ENCODE data around the gene DFFA.
"Not testable (repeated sequence)": the region's sequence is repeated elsewhere in the genome, so short reads cannot be mapped to it uniquely, and the experiment has no call there.

DFFA gene

DNA sequence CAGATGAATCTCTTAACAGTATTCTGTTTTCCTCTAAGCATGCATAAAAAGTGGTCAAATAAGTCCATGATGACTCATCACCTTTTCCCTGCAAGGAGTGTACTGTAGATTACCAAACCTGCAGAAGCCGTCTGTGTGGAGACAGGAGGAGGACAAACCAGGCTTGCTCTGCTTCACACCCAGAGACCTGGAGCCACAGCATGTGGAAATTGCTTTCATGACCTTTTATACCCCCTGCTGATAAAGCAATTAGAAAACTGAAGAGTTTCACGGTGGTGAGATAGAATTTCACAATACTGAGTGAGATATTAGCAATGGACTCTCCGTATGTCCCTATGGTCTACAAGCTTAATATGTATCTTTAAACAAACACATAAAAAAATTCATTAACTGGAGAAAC lies 13.1 kb downstream of the DFFA start:
- Mint-ChIP-seq H3K4me1 (no peaks in the 10 kb centered on the region), H3K27me3 (no peaks in the 10 kb centered on the region), H3K9me3 (no peaks in the 10 kb centered on the region), H3K27ac (no peak overlapping the region), H3K4me3 (no peak overlapping the region), H3K36me3 (peaks cover 18% of the 10 kb centered on the region)
- DNase-seq (ENCODE audit: low spot score in 2 of 2) (no peak), ATAC-seq (ENCODE audit: low read depth) (no peak)

DNA sequence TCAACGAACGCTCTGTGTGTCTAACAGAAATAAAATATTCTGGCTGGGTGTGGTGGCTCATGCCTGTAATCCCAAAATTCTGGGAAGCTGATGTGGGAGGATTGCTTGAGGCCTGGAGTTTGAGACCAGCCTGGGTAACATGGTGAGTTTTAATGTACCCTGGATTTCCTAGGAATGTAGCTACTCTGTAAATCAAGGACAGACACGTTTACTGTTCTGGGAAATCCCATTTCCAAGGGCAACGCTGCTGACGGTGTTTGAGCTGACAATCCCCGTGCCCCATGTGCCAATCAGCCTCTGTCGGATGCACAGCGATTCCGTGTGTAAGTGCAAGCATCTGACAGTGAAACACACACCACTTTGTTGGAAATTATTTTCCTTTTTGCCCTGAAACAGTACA lies 14.5 kb downstream of the DFFA start:
- Mint-ChIP-seq H3K9me3 (no peaks in the 10 kb centered on the region), H3K27me3 (no peaks in the 10 kb centered on the region), H3K27ac (no peak overlapping the region), H3K4me1 (no peaks in the 10 kb centered on the region), H3K4me3 (no peak overlapping the region), H3K36me3 (peaks cover 9% of the 10 kb centered on the region)
- no peak for DNase-seq (ENCODE audit: low spot score in 2 of 2)
- ATAC-seq (ENCODE audit: low read depth) = no peak

DNA sequence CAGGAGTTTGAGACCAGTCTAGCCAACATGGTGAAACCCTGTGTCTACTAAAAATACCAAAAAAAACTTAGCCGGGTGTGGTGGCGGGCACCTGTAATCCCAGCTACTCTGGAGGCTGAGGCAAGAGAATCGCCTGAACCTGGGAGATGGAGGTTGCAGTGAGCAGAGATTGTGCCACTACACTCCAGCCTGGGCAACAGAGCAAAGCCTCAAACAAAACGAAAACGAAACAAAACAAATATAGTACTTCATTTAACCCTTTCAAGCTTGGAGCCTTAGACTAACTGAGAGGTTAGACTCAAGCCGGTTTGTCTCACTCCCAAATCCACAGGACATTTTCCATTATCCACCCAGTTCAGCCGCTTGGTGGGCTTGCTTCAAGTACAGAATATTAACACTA lies 14.9 kb downstream of the DFFA start:
- H3K9me3 Mint-ChIP-seq; DNase-seq (ENCODE audit: low spot score in 2 of 2): not testable (repeated sequence)

DNA sequence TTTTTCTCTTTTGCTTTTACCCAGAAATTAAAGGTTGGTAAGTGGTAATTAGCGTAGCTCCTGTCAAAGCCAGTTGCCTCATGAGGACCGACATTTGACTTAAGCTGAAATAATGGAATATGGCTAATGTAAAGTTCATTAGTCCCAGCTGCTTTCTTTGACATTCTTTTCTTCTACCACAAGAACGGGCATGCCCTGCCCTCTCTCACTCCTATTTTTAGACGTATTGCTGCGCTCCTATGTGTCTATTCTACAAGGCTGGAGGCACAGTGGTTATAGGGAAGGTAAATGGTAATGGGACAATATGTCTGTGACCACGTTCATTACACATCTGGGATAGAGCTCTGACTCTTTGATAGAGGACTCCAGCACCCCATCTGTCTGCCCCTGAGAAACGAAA lies 15.7 kb downstream of the DFFA start:
- H3K4me3 Mint-ChIP-seq = no peak overlapping the region
- H3K4me1 Mint-ChIP-seq = no peaks in the 10 kb centered on the region
- no peaks in the 10 kb centered on the region for H3K9me3 Mint-ChIP-seq
- H3K36me3 Mint-ChIP-seq = peaks cover 6% of the 10 kb centered on the region
- DNase-seq (ENCODE audit: low spot score in 2 of 2) = no peak
- H3K27me3 Mint-ChIP-seq = no peaks in the 10 kb centered on the region
- ATAC-seq (ENCODE audit: low read depth) = no peak
- H3K27ac Mint-ChIP-seq = no peak overlapping the region

More for the DNA sequence above, 14.9 kb downstream of the DFFA start:
- not testable (repeated sequence) for H3K4me3 Mint-ChIP-seq; H3K36me3 Mint-ChIP-seq; H3K27me3 Mint-ChIP-seq; H3K27ac Mint-ChIP-seq; ATAC-seq (ENCODE audit: low read depth); H3K4me1 Mint-ChIP-seq

DNA sequence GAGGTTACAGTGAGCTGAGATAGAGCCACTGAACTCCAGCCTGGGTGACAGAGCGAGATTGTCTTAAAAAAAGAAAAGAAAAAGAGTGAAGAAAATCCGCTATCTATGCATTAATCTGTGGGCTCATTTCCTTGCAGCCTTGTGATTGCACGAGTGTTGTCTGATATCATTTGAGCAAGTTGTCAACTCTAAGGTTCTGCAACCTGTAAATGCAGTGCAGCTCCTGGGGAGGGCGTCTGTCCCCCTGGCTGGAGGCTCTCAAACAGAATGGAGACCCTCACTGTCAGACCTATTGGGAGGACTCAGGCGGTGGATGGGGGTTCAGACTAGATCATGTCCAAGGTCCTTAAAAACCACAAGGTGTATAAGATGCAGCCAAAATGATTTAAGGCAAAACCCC lies 16.3 kb downstream of the DFFA start:
- Mint-ChIP-seq H3K4me3 (no peak overlapping the region), H3K4me1 (no peaks in the 10 kb centered on the region), H3K27ac (no peak overlapping the region), H3K9me3 (no peaks in the 10 kb centered on the region), H3K36me3 (peaks cover 1% of the 10 kb centered on the region), H3K27me3 (no peaks in the 10 kb centered on the region)
- DNase-seq (ENCODE audit: low spot score in 2 of 2) = no peak
- ATAC-seq (ENCODE audit: low read depth) = no peak

- Mint-ChIP-seq H3K36me3 (peaks cover 2% of the 10 kb centered on the region), H3K27me3 (peaks cover 2% of the 10 kb centered on the region), H3K4me3 (no peak overlapping the region), H3K4me1 (no peaks in the 10 kb centered on the region), H3K9me3 (no peaks in the 10 kb centered on the region), H3K27ac (no peak overlapping the region)
- DNase-seq (ENCODE audit: low spot score in 2 of 2) (no peak), ATAC-seq (ENCODE audit: low read depth) (no peak)
Measured at GRCh38 chr1:10451287-10451686, 21.0 kb downstream of the DFFA start.

GRCh38 chr1:10450836-10451235 lies 21.5 kb downstream of the DFFA start:
- no peaks in the 10 kb centered on the region for H3K9me3 Mint-ChIP-seq
- H3K4me3 Mint-ChIP-seq = no peak overlapping the region
- H3K36me3 Mint-ChIP-seq = peaks cover 2% of the 10 kb centered on the region
- H3K27ac Mint-ChIP-seq = no peak overlapping the region
- ATAC-seq (ENCODE audit: low read depth) (no peak), DNase-seq (ENCODE audit: low spot score in 2 of 2) (no peak)
- H3K27me3 Mint-ChIP-seq = peaks cover 2% of the 10 kb centered on the region
- no peaks in the 10 kb centered on the region for H3K4me1 Mint-ChIP-seq

- peaks cover 2% of the 10 kb centered on the region for H3K27me3 Mint-ChIP-seq
- H3K27ac Mint-ChIP-seq = no peak overlapping the region
- ATAC-seq (ENCODE audit: low read depth) (no peak), DNase-seq (ENCODE audit: low spot score in 2 of 2) (no peak)
- no peaks in the 10 kb centered on the region for H3K9me3 Mint-ChIP-seq
- no peaks in the 10 kb centered on the region for H3K4me1 Mint-ChIP-seq
- H3K36me3 Mint-ChIP-seq = peaks cover 2% of the 10 kb centered on the region
- no peak overlapping the region for H3K4me3 Mint-ChIP-seq
Measured at GRCh38 chr1:10450156-10450814, 22.0 kb downstream of the DFFA start.

- H3K27ac Mint-ChIP-seq = no peak within 1 kb of the TSS
- no peak for DNase-seq (ENCODE audit: low spot score in 2 of 2)
- H3K27me3 Mint-ChIP-seq = peaks cover 2% of the 10 kb centered on the region
- H3K4me1 Mint-ChIP-seq = no peaks in the 10 kb centered on the region
- H3K36me3 Mint-ChIP-seq = peaks cover 2% of the 10 kb centered on the region
- no peak for ATAC-seq (ENCODE audit: low read depth)
- no peak within 1 kb of the TSS for H3K4me3 Mint-ChIP-seq
- no peaks in the 10 kb centered on the region for H3K9me3 Mint-ChIP-seq
Measured at GRCh38 chr1:10449751-10450150, 22.6 kb downstream of the DFFA start, which contains the start of gene CORT. Gene CORT (plus strand): TSS chr1:10450031. CDS start chr1:10450224, 193 bp downstream.

- no peaks in the 10 kb centered on the region for H3K9me3 Mint-ChIP-seq
- H3K27me3 Mint-ChIP-seq = peaks cover 2% of the 10 kb centered on the region
- H3K27ac Mint-ChIP-seq = no peak overlapping the region
- ATAC-seq (ENCODE audit: low read depth) (no peak), DNase-seq (ENCODE audit: low spot score in 2 of 2) (no peak)
- H3K4me3 Mint-ChIP-seq = no peak overlapping the region
- peaks cover 4% of the 10 kb centered on the region for H3K36me3 Mint-ChIP-seq
- no peaks in the 10 kb centered on the region for H3K4me1 Mint-ChIP-seq
Measured at GRCh38 chr1:10446790-10447422, 25.4 kb downstream of the DFFA start.

GRCh38 chr1:10444795-10445397 lies 27.4 kb downstream of the DFFA start:
- Mint-ChIP-seq H3K27me3 (peaks cover 2% of the 10 kb centered on the region), H3K36me3 (peaks cover 4% of the 10 kb centered on the region), H3K4me1 (no peaks in the 10 kb centered on the region), H3K4me3 (no peak overlapping the region), H3K27ac (no peak overlapping the region), H3K9me3 (no peaks in the 10 kb centered on the region)
- no peak for ATAC-seq (ENCODE audit: low read depth)
- DNase-seq (ENCODE audit: low spot score in 2 of 2) = no peak

- DNase-seq (ENCODE audit: low spot score in 2 of 2) = no peak
- no peak overlapping the region for H3K27ac Mint-ChIP-seq
- peaks cover 2% of the 10 kb centered on the region for H3K27me3 Mint-ChIP-seq
- H3K4me3 Mint-ChIP-seq = no peak overlapping the region
- H3K4me1 Mint-ChIP-seq = no peaks in the 10 kb centered on the region
- ATAC-seq (ENCODE audit: low read depth) = no peak
- peaks cover 4% of the 10 kb centered on the region for H3K36me3 Mint-ChIP-seq
- H3K9me3 Mint-ChIP-seq = no peaks in the 10 kb centered on the region
Measured at GRCh38 chr1:10444248-10444647, 28.1 kb downstream of the DFFA start.

- Mint-ChIP-seq H3K27ac (no peak overlapping the region), H3K27me3 (no peaks in the 10 kb centered on the region), H3K4me1 (no peaks in the 10 kb centered on the region), H3K9me3 (no peaks in the 10 kb centered on the region), H3K4me3 (no peak overlapping the region), H3K36me3 (peaks cover 2% of the 10 kb centered on the region)
- DNase-seq (ENCODE audit: low spot score in 2 of 2) (no peak), ATAC-seq (ENCODE audit: low read depth) (no peak)
Measured at GRCh38 chr1:10440794-10441193, 31.5 kb downstream of the DFFA start.

GRCh38 chr1:10440305-10440704 lies 32.0 kb downstream of the DFFA start:
- DNase-seq (ENCODE audit: low spot score in 2 of 2) = no peak
- ATAC-seq (ENCODE audit: low read depth) = no peak
- H3K36me3 Mint-ChIP-seq = peaks cover 2% of the 10 kb centered on the region
- H3K27me3 Mint-ChIP-seq = no peaks in the 10 kb centered on the region
- no peak overlapping the region for H3K4me3 Mint-ChIP-seq
- H3K27ac Mint-ChIP-seq = no peak overlapping the region
- H3K4me1 Mint-ChIP-seq = no peaks in the 10 kb centered on the region
- no peaks in the 10 kb centered on the region for H3K9me3 Mint-ChIP-seq

All from memory B cell (primary cell).